Heart right ventricle (tissue), 16 donors: ENCODE measurements around the gene RAB3IL1. TPM values are rescaled to one million over a fixed set of nuclear protein-coding genes. Genes with fewer than 3 reads are reported as not detected.

Experiments used
- ATAC-seq, 8 donors: fragments of 200-7000 bp; cut with Tn5 transposase; one replicate each; pipeline ENCODE4 v1.9.1; 2020; ENCODE audit warnings: mild to moderate bottlenecking in 8 of 8, moderate library complexity in 8 of 8, moderate number of reproducible peaks in 1 of 8
- DNase-seq, 2 donors: peaks; one replicate each; pipeline ENCODE4 v3.0.0-alpha.2; 2020
- H3K27ac ChIP-seq, 10 donors: fragments of 200-600 bp; sonication (generic) in 2 of 10; one replicate each; pipeline versions ENCODE4 v1.5.0 to v1.8.0; 2020 to 2022; ENCODE audit warnings: mild to moderate bottlenecking in 3 of 10
- H3K27me3 ChIP-seq, 7 donors: fragments of 200-600 bp; one replicate each; pipeline ENCODE4 v1.8.0; 2021 to 2022; ENCODE audit warnings: mild to moderate bottlenecking in 2 of 7
- H3K36me3 ChIP-seq, 9 donors: fragments of 200-600 bp; sonication (generic) in 1 of 9; one replicate each; pipeline versions ENCODE4 v1.5.0 to v1.8.0; 2020 to 2022; ENCODE audit warnings: mild to moderate bottlenecking in 2 of 9
- H3K4me1 ChIP-seq, 9 donors: fragments of 200-600 bp; sonication (generic) in 1 of 9; one replicate each; pipeline versions ENCODE4 v1.5.0 to v1.8.0; 2020 to 2022; ENCODE audit warnings: mild to moderate bottlenecking in 4 of 9
- H3K4me3 ChIP-seq, 10 donors: fragments of 200-600 bp; sonication (generic) in 2 of 10; one replicate each; pipeline versions ENCODE4 v1.5.0 to v1.8.0; 2020 to 2022; ENCODE audit warnings: mild to moderate bottlenecking in 7 of 10, moderate library complexity in 2 of 10
- H3K9me3 ChIP-seq, 11 donors: fragments of 200-600 bp in 10 of 11; sonication (generic) in 2 of 11; one replicate each; pipeline versions ENCODE4 v1.5.0 to v1.8.0; 2013 to 2022; ENCODE audit warnings: mild to moderate bottlenecking in 2 of 11, control low read depth in 1 of 11, moderate library complexity in 1 of 11
- WGBS, 2 donors: extraction: QIAGEN DNeasy Blood & Tissue Kit; methylation state at CpG; one replicate each; pipeline ENCODE4 v1.1.7; 2013; ENCODE audit warnings: inconsistent platforms in 1 of 2; 5-methylcytosine and 5-hydroxymethylcytosine counted together
- intact Hi-C, 10 donors: fragments of 100-400 bp; cut with DNase I; formaldehyde crosslinking; loops; one replicate each; pipeline versions ENCODE4 v1.11.1 to v1.14.2; 2022
- polyA plus RNA-seq, 2 donors: library from polyadenylated mRNA; stranded (reverse); fragments of 200-250 nt; gene quantifications; one replicate each; pipeline ENCODE4 v1.2.3, GENCODE V29; 2013
- total RNA-seq, 10 donors: library from RNA; stranded (reverse); fragmentation: NEBNext Ultra II Directional in 3 of 10; extraction: Animal tissue kit (Norgen Biotek cat#: 25700) in 3 of 10; gene quantifications; one replicate each; pipeline versions ENCODE4 v1.2.1 to v1.2.4, GENCODE V29; 2021 to 2023
- TF ChIP-seq, protein P1 (sequence below), 9 donors: fragments of 200-600 bp; sonication (generic) in 2 of 9; IDR thresholded peaks; one replicate each; pipeline versions ENCODE4 v1.5.0 to v1.8.0; 2021 to 2022; ENCODE audit warnings: antibody characterized with exemption in 9 of 9, mild to moderate bottlenecking in 5 of 9, moderate library complexity in 1 of 9
- donor health status: Arrhythmogenic right ventricular cardiomyopathy.
- donor health status: ischemic (EF 13 %, LVEDD 7.1; RV severe dilation, severe dysfunction).
- donor health status: healthy with polysubstance abuse.
- donor health status: DM: no; HTN: yes; CAD: no.
- donor health status: DM: no; HTN: no; CAD: no.
- donor health status: ischemic (EF 25% LVEDD 6.9; RV normal size, moderate dysfunction).
- donor health status: ischemic (EF 25% LVEDD 5.7; RV mildly dilated, moderate dysfunction).
- donor health status: healthy.
- donor health status: DM: yes; HTN: yes; CAD: no.
- donor health status: Ischemic cardiomyopathy.
- donor health status: ischemic (EF 35%, LVEDD 5.7; RV mildly dilated, moderate dysfunction).
- donor health status: nonischemic (EF 11% LVEDD 7.7; RV severe dilation, severe dysfunction).
- donor health status: DM: yes; HTN: yes; CAD: no.
- donor health status: PGD.
- donor health status: ischemic (EF 29% LVEDD 5.4; RV normal size, mild dysfunction).
- donor health status: nonischemic (EF 23%, LVEDD 6.1; RV moderate dilation, normal function).

The RAB3IL1 gene
- total and polyA plus RNA-seq, 12 donors: 3.7 to 11.1 (median 7.5) TPM

DNA sequence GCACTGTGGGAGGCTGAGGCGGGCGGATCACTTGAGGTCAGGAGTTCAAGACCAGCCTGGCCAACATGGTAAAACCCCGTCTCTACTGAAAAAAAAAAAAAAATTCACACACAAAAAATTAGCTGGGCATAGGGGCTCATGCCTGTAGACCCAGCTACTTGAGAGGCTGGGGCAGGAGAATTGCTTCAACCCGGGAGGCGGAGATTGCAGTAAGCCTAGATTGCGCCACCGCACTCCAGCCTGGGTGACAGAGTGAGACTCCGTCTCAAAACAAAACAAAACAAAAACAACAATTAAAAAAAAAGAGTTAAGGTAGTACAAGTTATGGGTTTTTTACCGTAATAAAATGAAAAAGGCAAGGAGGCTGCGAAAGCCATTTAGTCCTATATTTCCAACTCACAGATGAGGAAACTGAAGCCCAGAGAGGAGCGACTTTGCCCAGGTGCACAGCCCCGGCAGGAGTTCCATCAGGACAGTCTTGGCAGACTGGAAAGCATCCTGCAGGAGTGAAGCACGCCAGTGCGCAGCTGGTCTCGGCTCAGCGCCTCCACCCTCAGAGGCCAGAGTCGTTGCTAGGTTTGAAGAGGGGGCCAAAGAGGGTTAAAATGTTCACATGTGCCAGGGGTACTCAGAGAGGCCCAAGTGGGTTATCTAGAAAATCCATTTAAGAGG, 22.2 kb downstream of the RAB3IL1 start:
- H3K9me3 ChIP-seq: no peaks in the 10 kb centered on the region
- no peaks in the 10 kb centered on the region for H3K27me3 ChIP-seq
- TF ChIP-seq, protein P1, sequence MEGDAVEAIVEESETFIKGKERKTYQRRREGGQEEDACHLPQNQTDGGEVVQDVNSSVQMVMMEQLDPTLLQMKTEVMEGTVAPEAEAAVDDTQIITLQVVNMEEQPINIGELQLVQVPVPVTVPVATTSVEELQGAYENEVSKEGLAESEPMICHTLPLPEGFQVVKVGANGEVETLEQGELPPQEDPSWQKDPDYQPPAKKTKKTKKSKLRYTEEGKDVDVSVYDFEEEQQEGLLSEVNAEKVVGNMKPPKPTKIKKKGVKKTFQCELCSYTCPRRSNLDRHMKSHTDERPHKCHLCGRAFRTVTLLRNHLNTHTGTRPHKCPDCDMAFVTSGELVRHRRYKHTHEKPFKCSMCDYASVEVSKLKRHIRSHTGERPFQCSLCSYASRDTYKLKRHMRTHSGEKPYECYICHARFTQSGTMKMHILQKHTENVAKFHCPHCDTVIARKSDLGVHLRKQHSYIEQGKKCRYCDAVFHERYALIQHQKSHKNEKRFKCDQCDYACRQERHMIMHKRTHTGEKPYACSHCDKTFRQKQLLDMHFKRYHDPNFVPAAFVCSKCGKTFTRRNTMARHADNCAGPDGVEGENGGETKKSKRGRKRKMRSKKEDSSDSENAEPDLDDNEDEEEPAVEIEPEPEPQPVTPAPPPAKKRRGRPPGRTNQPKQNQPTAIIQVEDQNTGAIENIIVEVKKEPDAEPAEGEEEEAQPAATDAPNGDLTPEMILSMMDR (IDR thresholded peaks at IDR 0.05): no peak
- no peak for ATAC-seq
- intact Hi-C loops: loop anchor here in 8 of 10 donors (5.0 to 10.0 kb wide), 4 partner anchors 90 to 212 kb away; no protein-coding TSS in a partner anchor
- H3K36me3 ChIP-seq: peaks cover 0 to 31% (median 0%) of the 10 kb centered on the region in 9 donors
- 84 to 85% methylated on average over 16 of the region's 17 CpGs for WGBS, 2 donors
- H3K27ac ChIP-seq: peak overlapping the region in 2 of 10 donors; percentile 24 to 55
- peaks cover 1 to 38% (median 24%) of the 10 kb centered on the region in 9 donors for H3K4me1 ChIP-seq
- no peak overlapping the region for H3K4me3 ChIP-seq
- DNase-seq: no peak

- no peak for DNase-seq
- WGBS, 2 donors: 57 to 68% methylated on average over 5 of the region's 5 CpGs
- TF ChIP-seq, protein P1 (IDR thresholded peaks at IDR 0.05): no peak
- intact Hi-C loops: loop anchor here in 4 of 10 donors (5.0 to 10.0 kb wide), 4 partner anchors 77 to 213 kb away; partner anchors contain the start of gene FADS1 (in 1 of the 4)
- H3K4me1 ChIP-seq: peaks cover 2 to 41% (median 25%) of the 10 kb centered on the region in 9 donors
- H3K27ac ChIP-seq: peak overlapping the region in 4 of 10 donors; percentile 21 to 55 (median 38)
- H3K27me3 ChIP-seq: no peaks in the 10 kb centered on the region
- peaks cover 0 to 26% (median 0%) of the 10 kb centered on the region in 9 donors for H3K36me3 ChIP-seq
- no peak overlapping the region for H3K4me3 ChIP-seq
- H3K9me3 ChIP-seq: no peaks in the 10 kb centered on the region
- ATAC-seq: no peak
Measured at GRCh38 chr11:61893981-61894380, 23.4 kb downstream of the RAB3IL1 start.

- H3K4me1 ChIP-seq: peaks cover 14 to 54% (median 36%) of the 10 kb centered on the region in 9 donors
- TF ChIP-seq, protein P1 (IDR thresholded peaks at IDR 0.05): peak in 1 of 9 donors; percentile 19
- peaks cover 0 to 11% (median 0%) of the 10 kb centered on the region in 9 donors for H3K36me3 ChIP-seq
- H3K27ac ChIP-seq: peak overlapping the region; percentile 84 to 98 (median 96)
- H3K27me3 ChIP-seq: no peaks in the 10 kb centered on the region
- peak overlapping the region in 9 of 10 donors; percentile 63 to 98 (median 93) for H3K4me3 ChIP-seq
- WGBS, 2 donors: 28% methylated on average over 10 to 12 of the region's 12 CpGs
- no peaks in the 10 kb centered on the region for H3K9me3 ChIP-seq
- intact Hi-C loops: loop anchor here in 4 of 10 donors (5.0 to 10.0 kb wide), 4 partner anchors 75 to 215 kb away; partner anchors contain the start of gene FADS1 (in 1 of the 4)
- DNase-seq: no peak
- ATAC-seq: peak in 4 of 8 donors; percentile 0 to 12 (median 2)
Measured at GRCh38 chr11:61892085-61892370, 25.3 kb downstream of the RAB3IL1 start.

- H3K9me3 ChIP-seq: no peaks in the 10 kb centered on the region
- peak within 1 kb of the TSS; percentile 63 to 98 (median 93) for H3K4me3 ChIP-seq
- WGBS, 2 donors: 0 to 1% methylated on average over 75 to 96 of the region's 96 CpGs
- DNase-seq (peak; percentile 88 to 92), ATAC-seq (peak; percentile 85 to 91 (median 87))
- H3K4me1 ChIP-seq: peaks cover 14 to 58% (median 41%) of the 10 kb centered on the region in 9 donors
- H3K36me3 ChIP-seq: peaks cover 0 to 6% (median 0%) of the 10 kb centered on the region in 9 donors
- intact Hi-C loops: loop anchor here in 5 of 10 donors (2.0 to 10.0 kb wide), 6 partner anchors 21 to 216 kb away; partner anchors contain the start of gene FADS1 (in 1 of the 5)
- H3K27ac ChIP-seq: peak within 1 kb of the TSS; percentile 84 to 98 (median 96)
- no peaks in the 10 kb centered on the region for H3K27me3 ChIP-seq
- TF ChIP-seq, protein P1 (IDR thresholded peaks at IDR 0.05): peak in 3 of 9 donors; percentile 3 to 29 (median 22)
Measured at GRCh38 chr11:61891331-61892084, 25.9 kb downstream of the RAB3IL1 start, which contains the start of gene FADS3. TSS of gene FADS3 (minus strand) at chr11:61891545. CDS start at chr11:61891381, 164 bp downstream.
